HUES48 (cell line): ENCODE measurements around the gene TP53TG5.

Source experiments
- H3K27ac ChIP-seq: one replicate; pipeline ENCODE4 v1.7.0; 2013; ENCODE audit warnings: low read depth, low read length, inconsistent platforms
- H3K27me3 ChIP-seq: 2 replicates; pipeline ENCODE4 v1.6.1; 2013; ENCODE audit warnings: mild to moderate bottlenecking, low read length; ENCODE audit not compliant: control insufficient read depth, insufficient read depth
- H3K36me3 ChIP-seq: 2 replicates; pipeline ENCODE4 v1.6.1; 2013; ENCODE audit warnings: low read length; ENCODE audit not compliant: control insufficient read depth, insufficient read depth
- H3K4me1 ChIP-seq: 2 replicates; pipeline ENCODE4 v1.6.1; 2013; ENCODE audit warnings: mild to moderate bottlenecking, low read length; ENCODE audit not compliant: control insufficient read depth, insufficient read depth
- H3K4me3 ChIP-seq: 2 replicates; pipeline ENCODE4 v1.5.1; 2013; ENCODE audit warnings: mild to moderate bottlenecking, low read depth, low read length
- H3K9ac ChIP-seq: 2 replicates; pipeline ENCODE4 v1.6.1; 2013; ENCODE audit warnings: mild to moderate bottlenecking, low read depth, low read length, moderate library complexity
- H3K9me3 ChIP-seq: 2 replicates; pipeline ENCODE4 v1.6.1; 2013; ENCODE audit warnings: low read length; ENCODE audit not compliant: control insufficient read depth, insufficient read depth

TP53TG5 gene

GRCh38 chr20:45378191-45378590 is at the start of gene TP53TG5:
TP53TG5 (minus strand) TSS chr20:45378325; CDS start chr20:45378236, 89 bp downstream.
- peaks cover 3% of the 10 kb centered on the region for H3K27me3 ChIP-seq
- H3K9me3 ChIP-seq = no peaks in the 10 kb centered on the region
- no peak within 1 kb of the TSS for H3K4me3 ChIP-seq
- no peaks in the 10 kb centered on the region for H3K36me3 ChIP-seq
- no peak within 1 kb of the TSS for H3K9ac ChIP-seq
- H3K27ac ChIP-seq = no peak within 1 kb of the TSS
- H3K4me1 ChIP-seq = peaks cover 9% of the 10 kb centered on the region

- H3K36me3 ChIP-seq = peaks cover 29% of the 10 kb centered on the region
- no peaks in the 10 kb centered on the region for H3K4me1 ChIP-seq
- H3K9me3 ChIP-seq = no peaks in the 10 kb centered on the region
- H3K27me3 ChIP-seq = no peaks in the 10 kb centered on the region
- H3K27ac ChIP-seq = no peak overlapping the region
- H3K4me3 ChIP-seq = no peak overlapping the region
- no peak overlapping the region for H3K9ac ChIP-seq
Measured at GRCh38 chr20:45427236-45428149, 49.4 kb upstream of the TP53TG5 start.

GRCh38 chr20:45426320-45427016 is 48.3 kb upstream of the TP53TG5 start:
- Histone ChIP-seq H3K27ac (no peak overlapping the region), H3K27me3 (no peaks in the 10 kb centered on the region), H3K9me3 (no peaks in the 10 kb centered on the region), H3K4me1 (no peaks in the 10 kb centered on the region), H3K4me3 (no peak overlapping the region), H3K9ac (no peak overlapping the region), H3K36me3 (peaks cover 39% of the 10 kb centered on the region)

- Histone ChIP-seq H3K27ac (no peak overlapping the region), H3K4me3 (no peak overlapping the region), H3K9me3 (no peaks in the 10 kb centered on the region), H3K9ac (no peak overlapping the region), H3K27me3 (no peaks in the 10 kb centered on the region), H3K4me1 (no peaks in the 10 kb centered on the region), H3K36me3 (peaks cover 48% of the 10 kb centered on the region)
Measured at GRCh38 chr20:45425561-45425960, 47.4 kb upstream of the TP53TG5 start.

- H3K9ac ChIP-seq = no peak overlapping the region
- H3K27ac ChIP-seq = no peak overlapping the region
- peaks cover 64% of the 10 kb centered on the region for H3K36me3 ChIP-seq
- no peak overlapping the region for H3K4me3 ChIP-seq
- no peaks in the 10 kb centered on the region for H3K4me1 ChIP-seq
- H3K27me3 ChIP-seq = no peaks in the 10 kb centered on the region
- no peaks in the 10 kb centered on the region for H3K9me3 ChIP-seq
Measured at GRCh38 chr20:45423700-45424099, 45.6 kb upstream of the TP53TG5 start.

GRCh38 chr20:45420125-45420524 is 42.0 kb upstream of the TP53TG5 start:
- no peak overlapping the region for H3K9ac ChIP-seq
- no peaks in the 10 kb centered on the region for H3K27me3 ChIP-seq
- no peaks in the 10 kb centered on the region for H3K9me3 ChIP-seq
- peaks cover 63% of the 10 kb centered on the region for H3K36me3 ChIP-seq
- H3K4me3 ChIP-seq = no peak overlapping the region
- H3K4me1 ChIP-seq = peaks cover 9% of the 10 kb centered on the region
- no peak overlapping the region for H3K27ac ChIP-seq

GRCh38 chr20:45419188-45420091 is 41.3 kb upstream of the TP53TG5 start:
- H3K4me1 ChIP-seq = peaks cover 10% of the 10 kb centered on the region
- H3K9ac ChIP-seq = no peak overlapping the region
- no peak overlapping the region for H3K27ac ChIP-seq
- no peaks in the 10 kb centered on the region for H3K9me3 ChIP-seq
- H3K4me3 ChIP-seq = no peak overlapping the region
- peaks cover 58% of the 10 kb centered on the region for H3K36me3 ChIP-seq
- no peaks in the 10 kb centered on the region for H3K27me3 ChIP-seq

GRCh38 chr20:45416917-45417316 is 38.8 kb upstream of the TP53TG5 start:
- H3K4me3 ChIP-seq = peak overlapping the region; percentile 96
- no peak overlapping the region for H3K27ac ChIP-seq
- no peaks in the 10 kb centered on the region for H3K9me3 ChIP-seq
- H3K36me3 ChIP-seq = peaks cover 36% of the 10 kb centered on the region
- H3K9ac ChIP-seq = peak overlapping the region; percentile 85; the same call in 1 of the 2 replicates
- no peaks in the 10 kb centered on the region for H3K27me3 ChIP-seq
- peaks cover 10% of the 10 kb centered on the region for H3K4me1 ChIP-seq

GRCh38 chr20:45415822-45416637 is 37.9 kb upstream of the TP53TG5 start, which contains the start of gene PIGT:
PIGT (plus strand) TSS chr20:45416141; CDS start chr20:45416157, 16 bp downstream.
- Histone ChIP-seq H3K4me1 (peaks cover 10% of the 10 kb centered on the region), H3K9me3 (no peaks in the 10 kb centered on the region), H3K4me3 (peak within 1 kb of the TSS; percentile 96), H3K36me3 (peaks cover 30% of the 10 kb centered on the region), H3K9ac (peak within 1 kb of the TSS; percentile 85), H3K27me3 (no peaks in the 10 kb centered on the region), H3K27ac (peak within 1 kb of the TSS; percentile 77)

GRCh38 chr20:45413479-45413878 is 35.4 kb upstream of the TP53TG5 start:
- H3K4me3 ChIP-seq = no peak overlapping the region
- H3K36me3 ChIP-seq = peaks cover 32% of the 10 kb centered on the region
- H3K9me3 ChIP-seq = no peaks in the 10 kb centered on the region
- H3K27me3 ChIP-seq = no peaks in the 10 kb centered on the region
- no peak overlapping the region for H3K27ac ChIP-seq
- H3K9ac ChIP-seq = no peak overlapping the region
- H3K4me1 ChIP-seq = peaks cover 10% of the 10 kb centered on the region
